Mammary epithelial cell (primary cell): Measurements from ENCODE around the gene PLEKHG5.

Source experiments
- EZH2 ChIP-seq: IDR thresholded peaks from 2 replicates; pipeline ENCODE4 v1.6.1; 2012; ENCODE audit warnings: low read length, inconsistent platforms, borderline replicate concordance
- TF ChIP-seq, protein P1 (sequence below), 2 donors: IDR thresholded peaks in 1 of 2; conservative IDR thresholded peaks in 1 of 2; 2 replicates each; pipeline ENCODE4 v1.5.1; 2011 to 2012; ENCODE audit warnings: inconsistent platforms in 2 of 2, low read length in 2 of 2, mild to moderate bottlenecking in 2 of 2, control low read depth in 1 of 2, low read depth in 1 of 2; ENCODE audit not compliant: insufficient read depth in 1 of 2; ENCODE audit errors: extremely low read depth in 1 of 2

DNA sequence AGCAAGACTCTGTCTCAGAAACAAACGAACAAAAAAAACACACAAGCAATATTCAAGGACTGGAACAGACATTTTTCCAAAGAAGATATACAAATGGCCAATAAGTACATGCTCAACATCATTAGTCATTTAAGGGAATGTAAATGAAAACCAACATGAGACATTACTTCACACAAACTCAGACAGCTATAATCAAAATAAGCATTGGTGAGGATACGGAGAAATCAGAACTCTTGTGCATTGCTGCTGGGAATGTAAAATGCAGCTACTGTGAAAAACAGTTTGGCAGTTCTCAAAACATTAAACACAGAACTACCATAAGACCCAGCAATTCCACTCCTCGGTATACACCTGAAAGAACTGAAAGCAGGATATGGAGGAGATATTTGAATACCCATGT is 47.5 kb upstream of the PLEKHG5 start:
- TF ChIP-seq, protein P1, sequence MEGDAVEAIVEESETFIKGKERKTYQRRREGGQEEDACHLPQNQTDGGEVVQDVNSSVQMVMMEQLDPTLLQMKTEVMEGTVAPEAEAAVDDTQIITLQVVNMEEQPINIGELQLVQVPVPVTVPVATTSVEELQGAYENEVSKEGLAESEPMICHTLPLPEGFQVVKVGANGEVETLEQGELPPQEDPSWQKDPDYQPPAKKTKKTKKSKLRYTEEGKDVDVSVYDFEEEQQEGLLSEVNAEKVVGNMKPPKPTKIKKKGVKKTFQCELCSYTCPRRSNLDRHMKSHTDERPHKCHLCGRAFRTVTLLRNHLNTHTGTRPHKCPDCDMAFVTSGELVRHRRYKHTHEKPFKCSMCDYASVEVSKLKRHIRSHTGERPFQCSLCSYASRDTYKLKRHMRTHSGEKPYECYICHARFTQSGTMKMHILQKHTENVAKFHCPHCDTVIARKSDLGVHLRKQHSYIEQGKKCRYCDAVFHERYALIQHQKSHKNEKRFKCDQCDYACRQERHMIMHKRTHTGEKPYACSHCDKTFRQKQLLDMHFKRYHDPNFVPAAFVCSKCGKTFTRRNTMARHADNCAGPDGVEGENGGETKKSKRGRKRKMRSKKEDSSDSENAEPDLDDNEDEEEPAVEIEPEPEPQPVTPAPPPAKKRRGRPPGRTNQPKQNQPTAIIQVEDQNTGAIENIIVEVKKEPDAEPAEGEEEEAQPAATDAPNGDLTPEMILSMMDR (conservative IDR thresholded peaks at IDR 0.05 in 1 of 2, IDR thresholded peaks at IDR 0.05 in 1 of 2; ENCODE audit: extremely low read depth in 1 of 2, insufficient read depth in 1 of 2, low read depth in 1 of 2, low read length in 2 of 2): no peak
- no peak for TF ChIP-seq EZH2
